ENCODE results near the gene PACS1.
"Not testable (repeated sequence)": the region's sequence is repeated elsewhere in the genome, so short reads cannot be mapped to it uniquely, and the experiment has no call there.

The PACS1 gene

DNA sequence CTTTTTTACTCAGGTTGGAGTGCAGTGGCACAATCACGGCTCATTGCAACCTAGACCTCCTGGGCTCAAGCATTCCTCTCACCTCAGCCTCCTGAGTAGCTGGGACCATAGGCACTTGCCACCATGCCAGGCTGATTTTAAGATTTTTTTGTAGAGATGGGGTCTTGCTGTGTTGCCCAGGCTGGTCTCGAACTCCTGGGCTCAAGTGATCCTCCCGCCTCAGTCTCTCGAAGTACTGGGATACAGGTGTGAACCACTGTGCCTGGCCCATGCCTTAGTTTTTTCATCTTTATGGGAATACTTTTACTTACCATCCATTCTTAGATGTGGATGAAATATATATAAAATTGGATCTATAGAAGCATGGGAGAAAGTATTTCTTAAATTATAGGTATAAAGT lies 5.2 kb downstream of the PACS1 start:
- TF ChIP-seq, protein P1, sequence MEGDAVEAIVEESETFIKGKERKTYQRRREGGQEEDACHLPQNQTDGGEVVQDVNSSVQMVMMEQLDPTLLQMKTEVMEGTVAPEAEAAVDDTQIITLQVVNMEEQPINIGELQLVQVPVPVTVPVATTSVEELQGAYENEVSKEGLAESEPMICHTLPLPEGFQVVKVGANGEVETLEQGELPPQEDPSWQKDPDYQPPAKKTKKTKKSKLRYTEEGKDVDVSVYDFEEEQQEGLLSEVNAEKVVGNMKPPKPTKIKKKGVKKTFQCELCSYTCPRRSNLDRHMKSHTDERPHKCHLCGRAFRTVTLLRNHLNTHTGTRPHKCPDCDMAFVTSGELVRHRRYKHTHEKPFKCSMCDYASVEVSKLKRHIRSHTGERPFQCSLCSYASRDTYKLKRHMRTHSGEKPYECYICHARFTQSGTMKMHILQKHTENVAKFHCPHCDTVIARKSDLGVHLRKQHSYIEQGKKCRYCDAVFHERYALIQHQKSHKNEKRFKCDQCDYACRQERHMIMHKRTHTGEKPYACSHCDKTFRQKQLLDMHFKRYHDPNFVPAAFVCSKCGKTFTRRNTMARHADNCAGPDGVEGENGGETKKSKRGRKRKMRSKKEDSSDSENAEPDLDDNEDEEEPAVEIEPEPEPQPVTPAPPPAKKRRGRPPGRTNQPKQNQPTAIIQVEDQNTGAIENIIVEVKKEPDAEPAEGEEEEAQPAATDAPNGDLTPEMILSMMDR (conservative IDR thresholded peaks at IDR 0.05; ENCODE audit: low read length), result no peak
- no peak for TF ChIP-seq EZH2phosphoT487 (IDR thresholded peaks at IDR 0.05; ENCODE audit: borderline replicate concordance)
- Histone ChIP-seq H2AFZ (ENCODE audit: low read length) (no peak overlapping the region), H3K4me1 (ENCODE audit: insufficient read depth, low read length, poor library complexity, severe bottlenecking) (peaks cover 26% of the 10 kb centered on the region), H3F3A (ENCODE audit: low read depth) (no peaks in the 10 kb centered on the region), H4K20me1 (ENCODE audit: insufficient read depth, low read length, poor library complexity, severe bottlenecking) (no peaks in the 10 kb centered on the region), H3K4me2 (ENCODE audit: low read depth, low read length, poor library complexity, severe bottlenecking) (no peak overlapping the region), H3K27me3 (ENCODE audit: insufficient read depth, low read length, poor library complexity, severe bottlenecking) (no peaks in the 10 kb centered on the region), H3K4me3 (ENCODE audit: low read length, poor library complexity, severe bottlenecking) (no peak overlapping the region), H3K9ac (ENCODE audit: low read depth, low read length, poor library complexity, severe bottlenecking) (no peak overlapping the region), H3K79me2 (ENCODE audit: insufficient read depth, low read length) (peaks cover 22% of the 10 kb centered on the region; the same call in 1 of the 2 replicates), H3K9me3 (ENCODE audit: insufficient read depth, low read depth, low read length) (no peaks in the 10 kb centered on the region), H3K9me2 (replicated peaks; ENCODE audit: low read depth, low read length) (no peaks in the 10 kb centered on the region), H3K36me3 (ENCODE audit: insufficient read depth, low read length) (no peaks in the 10 kb centered on the region)

DNA sequence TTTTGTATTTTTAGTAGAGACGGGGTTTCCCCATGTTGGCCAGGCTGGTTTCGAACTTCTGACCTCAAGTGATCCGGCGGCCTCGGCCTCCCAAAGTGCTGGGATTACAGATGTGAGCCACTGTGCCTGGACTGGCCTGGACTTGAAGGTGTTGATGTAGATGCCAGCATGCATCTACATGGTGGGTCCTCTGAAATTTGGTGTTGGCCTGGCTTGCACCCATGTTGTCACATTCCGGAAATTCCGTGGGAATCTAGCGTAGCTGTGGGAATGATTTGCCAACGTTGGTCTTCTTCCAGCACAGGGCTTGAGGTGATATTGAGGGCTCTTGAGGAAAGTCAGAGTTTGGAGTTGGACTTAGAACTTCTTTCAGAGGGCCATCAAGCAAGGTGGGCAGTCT lies 6.5 kb downstream of the PACS1 start:
- Histone ChIP-seq H4K20me1 (ENCODE audit: insufficient read depth, low read length, poor library complexity, severe bottlenecking) (no peaks in the 10 kb centered on the region), H3K9ac (ENCODE audit: low read depth, low read length, poor library complexity, severe bottlenecking) (no peak overlapping the region), H3K27me3 (ENCODE audit: insufficient read depth, low read length, poor library complexity, severe bottlenecking) (no peaks in the 10 kb centered on the region), H3K9me3 (ENCODE audit: insufficient read depth, low read depth, low read length) (no peaks in the 10 kb centered on the region), H3K4me3 (ENCODE audit: low read length, poor library complexity, severe bottlenecking) (no peak overlapping the region), H3F3A (ENCODE audit: low read depth) (no peaks in the 10 kb centered on the region), H3K4me2 (ENCODE audit: low read depth, low read length, poor library complexity, severe bottlenecking) (no peak overlapping the region), H3K79me2 (ENCODE audit: insufficient read depth, low read length) (peaks cover 18% of the 10 kb centered on the region; the same call in 1 of the 2 replicates), H2AFZ (ENCODE audit: low read length) (no peak overlapping the region), H3K36me3 (ENCODE audit: insufficient read depth, low read length) (no peaks in the 10 kb centered on the region), H3K4me1 (ENCODE audit: insufficient read depth, low read length, poor library complexity, severe bottlenecking) (peaks cover 31% of the 10 kb centered on the region), H3K9me2 (replicated peaks; ENCODE audit: low read depth, low read length) (no peaks in the 10 kb centered on the region)
- TF ChIP-seq EZH2phosphoT487 (IDR thresholded peaks at IDR 0.05; ENCODE audit: borderline replicate concordance), result no peak
- TF ChIP-seq, protein P1 (conservative IDR thresholded peaks at IDR 0.05; ENCODE audit: low read length), result no peak

DNA sequence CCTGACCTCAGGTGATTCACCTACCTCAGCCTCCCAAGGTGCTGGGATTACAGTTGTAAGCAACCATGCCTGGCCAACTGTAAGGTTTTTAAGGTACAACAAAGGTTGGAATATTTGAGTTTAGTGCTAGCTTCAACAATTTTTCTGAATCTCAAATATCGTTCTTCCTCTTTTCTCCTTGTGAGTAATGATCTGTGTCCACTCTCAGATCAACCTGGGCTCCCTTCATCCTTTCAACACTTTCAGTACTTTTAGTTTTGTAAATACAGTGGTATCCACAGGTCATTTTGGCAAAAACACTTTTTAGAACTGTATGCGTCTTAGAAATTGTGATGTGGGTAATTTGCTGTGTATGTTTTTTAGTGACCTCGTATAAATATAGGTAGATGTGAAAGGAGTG lies 7.9 kb downstream of the PACS1 start:
- no peaks in the 10 kb centered on the region for H3K36me3 ChIP-seq (ENCODE audit: insufficient read depth, low read length)
- peaks cover 26% of the 10 kb centered on the region for H3K4me1 ChIP-seq (ENCODE audit: insufficient read depth, low read length, poor library complexity, severe bottlenecking)
- TF ChIP-seq EZH2phosphoT487 (IDR thresholded peaks at IDR 0.05; ENCODE audit: borderline replicate concordance), result no peak
- TF ChIP-seq, protein P1 (conservative IDR thresholded peaks at IDR 0.05; ENCODE audit: low read length), result no peak

DNA sequence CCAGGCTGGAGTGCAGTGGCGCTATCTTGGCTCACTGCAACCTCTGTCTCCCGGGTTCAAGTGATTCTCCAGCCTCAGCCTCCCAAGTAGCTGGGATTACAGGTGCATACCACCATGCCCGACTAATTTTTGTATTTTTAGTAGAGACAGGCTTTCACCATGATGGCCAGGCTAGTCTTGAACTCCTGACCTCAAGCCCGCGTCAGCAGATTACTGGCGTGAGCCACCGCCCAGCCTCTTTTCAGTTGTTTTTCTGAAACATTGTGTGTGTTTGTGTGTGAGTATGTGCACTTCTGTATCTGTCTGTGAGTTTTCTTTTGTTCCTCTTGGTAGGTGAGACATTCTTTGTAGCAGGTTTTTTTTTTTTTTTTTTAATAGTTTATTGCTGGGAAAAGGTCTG lies 8.9 kb downstream of the PACS1 start:
- H3K79me2 ChIP-seq (ENCODE audit: insufficient read depth, low read length), result peaks cover 24% of the 10 kb centered on the region; the same call in 1 of the 2 replicates
- not testable (repeated sequence) for H3K9me2 ChIP-seq (replicated peaks; ENCODE audit: low read depth, low read length); H2AFZ ChIP-seq (ENCODE audit: low read length); H3K4me3 ChIP-seq (ENCODE audit: low read length, poor library complexity, severe bottlenecking); H3K27me3 ChIP-seq (ENCODE audit: insufficient read depth, low read length, poor library complexity, severe bottlenecking); H4K20me1 ChIP-seq (ENCODE audit: insufficient read depth, low read length, poor library complexity, severe bottlenecking); H3K36me3 ChIP-seq (ENCODE audit: insufficient read depth, low read length); H3K9ac ChIP-seq (ENCODE audit: low read depth, low read length, poor library complexity, severe bottlenecking); H3K9me3 ChIP-seq (ENCODE audit: insufficient read depth, low read depth, low read length); H3F3A ChIP-seq (ENCODE audit: low read depth); H3K4me2 ChIP-seq (ENCODE audit: low read depth, low read length, poor library complexity, severe bottlenecking)
- H3K4me1 ChIP-seq (ENCODE audit: insufficient read depth, low read length, poor library complexity, severe bottlenecking), result peaks cover 27% of the 10 kb centered on the region

More for the DNA sequence above, 7.9 kb downstream of the PACS1 start:
- H4K20me1 ChIP-seq (ENCODE audit: insufficient read depth, low read length, poor library complexity, severe bottlenecking), result no peaks in the 10 kb centered on the region
- no peak overlapping the region for H3K4me2 ChIP-seq (ENCODE audit: low read depth, low read length, poor library complexity, severe bottlenecking)
- no peaks in the 10 kb centered on the region for H3K27me3 ChIP-seq (ENCODE audit: insufficient read depth, low read length, poor library complexity, severe bottlenecking)
- H3F3A ChIP-seq (ENCODE audit: low read depth), result no peaks in the 10 kb centered on the region
- H3K4me3 ChIP-seq (ENCODE audit: low read length, poor library complexity, severe bottlenecking), result no peak overlapping the region
- no peak overlapping the region for H3K9ac ChIP-seq (ENCODE audit: low read depth, low read length, poor library complexity, severe bottlenecking)
- no peaks in the 10 kb centered on the region for H3K9me2 ChIP-seq (replicated peaks; ENCODE audit: low read depth, low read length)
- no peaks in the 10 kb centered on the region for H3K9me3 ChIP-seq (ENCODE audit: insufficient read depth, low read depth, low read length)
- peaks cover 21% of the 10 kb centered on the region; the same call in 1 of the 2 replicates for H3K79me2 ChIP-seq (ENCODE audit: insufficient read depth, low read length)
- no peak overlapping the region for H2AFZ ChIP-seq (ENCODE audit: low read length)
